NB4 (cell line): ENCODE results near the gene CARMIL1.

ENCODE experiments used
- POLR2A ChIP-seq: IDR thresholded peaks from 2 replicates; pipeline ENCODE4 v1.6.1; 2011; ENCODE audit warnings: mild to moderate bottlenecking; ENCODE audit not compliant: insufficient read length; ENCODE audit errors: extremely low read depth
- TF ChIP-seq, protein P1 (sequence below): IDR thresholded peaks from one replicate; pipeline ENCODE4 v1.5.1; 2012; ENCODE audit warnings: low read depth, low read length
- TF ChIP-seq, protein P2 (sequence below): IDR thresholded peaks from 2 replicates; pipeline ENCODE4 v1.6.1; 2011; ENCODE audit warnings: low read depth, low read length

DNA sequence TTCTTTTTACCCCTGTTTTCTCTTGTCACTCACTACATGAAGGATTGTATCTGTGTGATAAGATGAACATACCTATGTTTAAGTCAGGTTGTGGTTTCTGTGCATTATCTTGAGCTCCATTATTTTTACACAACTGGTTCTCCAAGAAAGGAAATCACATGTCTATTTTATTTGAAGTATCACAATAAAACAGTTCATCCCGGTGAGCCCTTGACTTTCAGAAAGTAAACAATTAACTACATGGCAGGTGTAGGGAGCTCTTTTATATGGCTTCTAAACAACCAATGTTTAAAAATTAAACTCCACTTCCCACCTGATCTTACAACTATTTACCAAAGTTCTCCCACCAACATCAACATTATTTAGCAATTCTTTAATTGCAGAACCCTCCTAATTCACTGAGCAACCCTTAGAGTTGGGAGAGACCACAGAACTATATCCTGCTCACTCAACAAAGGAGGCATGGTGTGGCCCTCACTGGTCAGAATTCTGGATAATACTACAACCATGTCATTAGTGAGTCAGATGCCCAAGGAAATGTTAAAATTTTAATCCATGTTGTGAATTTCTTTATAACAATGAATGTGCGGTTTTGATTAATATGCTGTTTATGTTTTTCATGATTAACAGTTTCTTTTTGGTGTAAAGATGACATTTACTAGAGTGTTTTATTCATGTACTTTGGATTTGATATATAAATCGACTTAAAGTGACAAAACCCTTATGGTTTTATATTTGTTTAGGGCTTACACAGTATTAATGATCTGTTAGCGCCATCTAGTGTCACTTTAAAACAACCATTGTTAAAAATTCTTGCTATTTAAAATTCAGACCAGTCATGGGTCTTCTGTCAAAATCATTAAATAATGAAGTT, 322.9 kb downstream of the CARMIL1 start:
- TF ChIP-seq, protein P1, sequence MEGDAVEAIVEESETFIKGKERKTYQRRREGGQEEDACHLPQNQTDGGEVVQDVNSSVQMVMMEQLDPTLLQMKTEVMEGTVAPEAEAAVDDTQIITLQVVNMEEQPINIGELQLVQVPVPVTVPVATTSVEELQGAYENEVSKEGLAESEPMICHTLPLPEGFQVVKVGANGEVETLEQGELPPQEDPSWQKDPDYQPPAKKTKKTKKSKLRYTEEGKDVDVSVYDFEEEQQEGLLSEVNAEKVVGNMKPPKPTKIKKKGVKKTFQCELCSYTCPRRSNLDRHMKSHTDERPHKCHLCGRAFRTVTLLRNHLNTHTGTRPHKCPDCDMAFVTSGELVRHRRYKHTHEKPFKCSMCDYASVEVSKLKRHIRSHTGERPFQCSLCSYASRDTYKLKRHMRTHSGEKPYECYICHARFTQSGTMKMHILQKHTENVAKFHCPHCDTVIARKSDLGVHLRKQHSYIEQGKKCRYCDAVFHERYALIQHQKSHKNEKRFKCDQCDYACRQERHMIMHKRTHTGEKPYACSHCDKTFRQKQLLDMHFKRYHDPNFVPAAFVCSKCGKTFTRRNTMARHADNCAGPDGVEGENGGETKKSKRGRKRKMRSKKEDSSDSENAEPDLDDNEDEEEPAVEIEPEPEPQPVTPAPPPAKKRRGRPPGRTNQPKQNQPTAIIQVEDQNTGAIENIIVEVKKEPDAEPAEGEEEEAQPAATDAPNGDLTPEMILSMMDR, result no peak
- TF ChIP-seq POLR2A, result no peak
- TF ChIP-seq, protein P2, sequence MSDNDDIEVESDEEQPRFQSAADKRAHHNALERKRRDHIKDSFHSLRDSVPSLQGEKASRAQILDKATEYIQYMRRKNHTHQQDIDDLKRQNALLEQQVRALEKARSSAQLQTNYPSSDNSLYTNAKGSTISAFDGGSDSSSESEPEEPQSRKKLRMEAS, result no peak
